Mesangial cell (primary cell): ENCODE data around the gene RLN2. TPM values are rescaled to one million over a fixed set of nuclear protein-coding genes. Genes with fewer than 3 reads are reported as not detected.

Experiments
- total RNA-seq: library from RNA; depleted of rRNA; stranded (reverse); fragments of >200 nt; gene quantifications from 2 replicates; pipeline ENCODE4 v1.2.3, GENCODE V29; 2015

RLN2 gene, protein sequence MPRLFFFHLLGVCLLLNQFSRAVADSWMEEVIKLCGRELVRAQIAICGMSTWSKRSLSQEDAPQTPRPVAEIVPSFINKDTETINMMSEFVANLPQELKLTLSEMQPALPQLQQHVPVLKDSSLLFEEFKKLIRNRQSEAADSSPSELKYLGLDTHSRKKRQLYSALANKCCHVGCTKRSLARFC
- 1.0 and 2.3 TPM in 2 replicates for total RNA-seq

DNA sequence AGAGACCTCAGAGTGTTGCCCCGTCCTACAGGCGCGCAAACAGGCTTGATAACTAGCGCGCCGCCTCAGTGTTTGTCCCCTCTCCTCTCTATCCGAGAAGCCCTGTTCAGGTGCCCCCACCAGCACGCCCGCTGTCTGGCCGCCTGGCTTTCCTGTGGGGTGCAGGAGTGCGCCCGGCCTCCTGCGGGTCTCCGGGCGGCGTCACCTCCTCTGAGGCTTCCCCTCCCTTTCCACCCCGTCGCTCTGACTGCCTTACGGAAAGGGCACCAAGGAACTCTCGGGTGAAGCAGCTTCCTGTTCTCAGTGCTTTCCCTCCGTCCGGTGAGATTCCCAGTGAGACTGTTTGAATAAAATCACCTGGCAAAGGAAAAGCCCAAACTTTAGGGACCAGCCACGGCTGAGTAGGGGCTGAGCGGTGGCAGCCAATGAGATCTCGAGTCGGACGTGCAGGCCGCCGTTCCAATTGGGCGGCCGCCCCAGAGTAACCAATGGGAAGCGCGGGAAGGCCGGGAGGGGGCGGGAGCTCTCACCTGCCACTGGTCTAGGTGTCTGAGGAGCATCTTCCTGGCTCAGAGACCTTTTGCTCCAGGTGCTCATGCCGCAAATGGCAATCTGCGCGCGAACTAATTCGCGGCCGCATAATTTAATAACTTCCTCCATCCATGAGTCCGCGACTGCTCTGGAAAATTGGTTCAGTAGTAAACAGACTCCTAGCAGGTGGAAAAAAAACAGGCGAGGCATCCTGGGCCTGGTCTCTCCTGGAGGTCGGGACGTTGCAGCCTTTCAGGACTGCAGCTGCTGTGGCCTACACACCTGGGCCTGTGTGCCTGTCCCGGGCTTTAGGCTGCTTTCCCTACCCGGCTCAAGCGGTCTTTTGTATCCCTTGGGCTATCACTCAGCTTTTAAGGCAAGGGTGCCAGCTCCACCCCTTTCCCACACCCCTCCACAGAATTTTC, at the start of gene RLN2:
Gene RLN2, minus strand, starts transcription at position 877 of the 956 bp plus-strand sequence. Its CDS starts 136 bp downstream, at position 741.

GRCh38 chr9:5338992-5339981, 34.8 kb upstream of the RLN2 start, which contains the start of gene RLN1:
RLN1 (minus strand) TSS chr9:5339876; CDS start chr9:5339746, 130 bp downstream.

Other genes with a start within 250 kb of the RLN2 start
- not detected in 2 replicates for gene INSL6, start 119.1 kb downstream of the RLN2 start, total RNA-seq
- gene INSL4, start 73.3 kb downstream of the RLN2 start, total RNA-seq = not detected in 2 replicates
- not detected in 2 replicates for gene RLN1, start 35.2 kb upstream of the RLN2 start, total RNA-seq
- 12.9 and 24.6 TPM in 2 replicates for gene PLGRKT, start 133.2 kb upstream of the RLN2 start, total RNA-seq
- 1.0 and 12.1 TPM in 2 replicates for gene CD274, start 145.8 kb upstream of the RLN2 start, total RNA-seq
- gene PDCD1LG2, start 205.8 kb upstream of the RLN2 start, total RNA-seq = 0.89 and 2.0 TPM in 2 replicates